Measurements from ENCODE around the gene IKZF2.

Gene IKZF2

GRCh38 chr2:213151437-213152064 lies at the start of gene IKZF2:
IKZF2 (minus strand) TSS chr2:213151612; CDS start chr2:213148629, 2,983 bp downstream.
- DNase-seq = peak; percentile 94

- no peak for DNase-seq
Observed at GRCh38 chr2:213199871-213200270, 48.5 kb upstream of the IKZF2 start.

- DNase-seq = peak; percentile 74
Observed at GRCh38 chr2:213189001-213189899, 37.8 kb upstream of the IKZF2 start.

GRCh38 chr2:213188533-213188867 lies 37.1 kb upstream of the IKZF2 start:
- DNase-seq = no peak

GRCh38 chr2:213187833-213188532 lies 36.6 kb upstream of the IKZF2 start:
- no peak for DNase-seq

GRCh38 chr2:213187386-213187785 lies 36.0 kb upstream of the IKZF2 start:
- no peak for DNase-seq

GRCh38 chr2:213185147-213185822 lies 33.9 kb upstream of the IKZF2 start:
- no peak for DNase-seq

- no peak for DNase-seq
Observed at GRCh38 chr2:213181712-213182111, 30.3 kb upstream of the IKZF2 start.

- no peak for DNase-seq
Observed at GRCh38 chr2:213177679-213178078, 26.3 kb upstream of the IKZF2 start.

- DNase-seq = no peak
Observed at GRCh38 chr2:213175673-213176247, 24.3 kb upstream of the IKZF2 start.

- no peak for DNase-seq
Observed at GRCh38 chr2:213172641-213173040, 21.2 kb upstream of the IKZF2 start.

GRCh38 chr2:213171147-213171546 lies 19.7 kb upstream of the IKZF2 start:
- DNase-seq = no peak

GRCh38 chr2:213167271-213167930 lies 16.0 kb upstream of the IKZF2 start:
- no peak for DNase-seq

GRCh38 chr2:213166109-213166508 lies 14.7 kb upstream of the IKZF2 start:
- DNase-seq = no peak

GRCh38 chr2:213164263-213164662 lies 12.9 kb upstream of the IKZF2 start:
- no peak for DNase-seq

GRCh38 chr2:213162516-213163118 lies 11.2 kb upstream of the IKZF2 start:
- no peak for DNase-seq

GRCh38 chr2:213161759-213162515 lies 10.5 kb upstream of the IKZF2 start:
- DNase-seq = no peak

- no peak for DNase-seq
Observed at GRCh38 chr2:213159768-213160167, 8.4 kb upstream of the IKZF2 start.

GRCh38 chr2:213157242-213157641 lies 5.8 kb upstream of the IKZF2 start:
- no peak for DNase-seq

- DNase-seq = peak; percentile 5
Observed at GRCh38 chr2:213156717-213157116, 5.3 kb upstream of the IKZF2 start.

- DNase-seq = no peak
Observed at GRCh38 chr2:213152888-213153287, 1.5 kb upstream of the IKZF2 start.
